Measurements from ENCODE around the gene GALC.

- TF ChIP-seq YY1 (IDR thresholded peaks at IDR 0.05; ENCODE audit: low read depth) (no peak), MAX (IDR thresholded peaks at IDR 0.05) (no peak), TAF1 (IDR thresholded peaks at IDR 0.05; ENCODE audit: low read depth) (no peak), TCF12 (IDR thresholded peaks at IDR 0.05; ENCODE audit: low read depth) (no peak), RAD21 (IDR thresholded peaks at IDR 0.05; ENCODE audit: low read depth) (no peak), REST (IDR thresholded peaks at IDR 0.05; ENCODE audit: low read depth) (no peak), NFIC (IDR thresholded peaks at IDR 0.05) (no peak), CEBPB (IDR thresholded peaks at IDR 0.05) (no peak), EP300 (IDR thresholded peaks at IDR 0.05; ENCODE audit: borderline replicate concordance) (no peak), USF1 (IDR thresholded peaks at IDR 0.05) (no peak), CREB1 (IDR thresholded peaks at IDR 0.05; ENCODE audit: low read depth) (no peak), TEAD4 (IDR thresholded peaks at IDR 0.05) (no peak), ZBTB7A (IDR thresholded peaks at IDR 0.05; ENCODE audit: low read depth) (no peak), EGR1 (IDR thresholded peaks at IDR 0.05) (no peak)
Measured at GRCh38 chr14:87916886-87917275, 76.1 kb downstream of the GALC start.

All from Ishikawa (cell line).